NT2/D1 (cell line): ENCODE results near the gene ITGA5.

Source experiments
- SUZ12 ChIP-seq: IDR thresholded peaks from 2 replicates; pipeline ENCODE4 v1.6.1; 2011; ENCODE audit not compliant: insufficient read length, insufficient read depth; ENCODE audit errors: extremely low read depth
- YY1 ChIP-seq: IDR thresholded peaks from 2 replicates; pipeline ENCODE4 v1.6.1; 2011; ENCODE audit not compliant: insufficient read length, insufficient read depth

- TF ChIP-seq YY1 (no peak), SUZ12 (no peak)
These were observed 25.9 kb downstream of the ITGA5 start for GRCh38 chr12:54393207-54393609.
